ENCODE data around the gene BRSK1. TPM values are rescaled to one million over a fixed set of nuclear protein-coding genes. Genes with fewer than 3 reads are reported as not detected.

Gene BRSK1
- total RNA-seq, 4 donors from 2014 or later = 0.68 to 2.3 (median 1.6) TPM

DNA sequence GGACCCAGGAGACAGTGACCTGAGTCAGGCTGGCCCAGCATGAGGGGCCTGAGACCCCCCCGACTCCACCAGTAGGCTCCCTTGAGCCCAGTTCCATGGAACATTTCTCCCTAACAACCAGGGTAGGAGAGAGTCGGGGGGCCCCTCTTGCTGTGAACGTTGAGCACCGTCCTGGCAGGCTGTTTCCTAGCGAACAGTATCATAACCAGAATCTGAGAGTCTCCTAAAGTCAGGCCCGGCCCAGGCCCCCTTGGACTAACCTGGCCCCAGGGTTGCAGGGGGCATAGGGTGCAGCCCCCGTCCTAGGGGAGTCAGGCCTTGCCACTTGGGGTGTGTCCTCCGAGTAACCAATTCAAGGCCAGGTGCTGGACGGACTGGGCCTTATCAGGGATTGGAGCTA lies 27.6 kb downstream of the BRSK1 start:
- H3K4me3 ChIP-seq = no peak overlapping the region
- no peaks in the 10 kb centered on the region for H3K27me3 ChIP-seq
- H3K4me1 ChIP-seq = no peaks in the 10 kb centered on the region
- no peak overlapping the region for H3K27ac ChIP-seq
- no peaks in the 10 kb centered on the region for H3K9me3 ChIP-seq
- DNase-seq (ENCODE audit: low spot score in 2 of 2) = no peak
- H3K36me3 ChIP-seq = no peaks in the 10 kb centered on the region
- 88% methylated on average over 3 of the region's 9 CpGs for WGBS
- TF ChIP-seq, protein P1, sequence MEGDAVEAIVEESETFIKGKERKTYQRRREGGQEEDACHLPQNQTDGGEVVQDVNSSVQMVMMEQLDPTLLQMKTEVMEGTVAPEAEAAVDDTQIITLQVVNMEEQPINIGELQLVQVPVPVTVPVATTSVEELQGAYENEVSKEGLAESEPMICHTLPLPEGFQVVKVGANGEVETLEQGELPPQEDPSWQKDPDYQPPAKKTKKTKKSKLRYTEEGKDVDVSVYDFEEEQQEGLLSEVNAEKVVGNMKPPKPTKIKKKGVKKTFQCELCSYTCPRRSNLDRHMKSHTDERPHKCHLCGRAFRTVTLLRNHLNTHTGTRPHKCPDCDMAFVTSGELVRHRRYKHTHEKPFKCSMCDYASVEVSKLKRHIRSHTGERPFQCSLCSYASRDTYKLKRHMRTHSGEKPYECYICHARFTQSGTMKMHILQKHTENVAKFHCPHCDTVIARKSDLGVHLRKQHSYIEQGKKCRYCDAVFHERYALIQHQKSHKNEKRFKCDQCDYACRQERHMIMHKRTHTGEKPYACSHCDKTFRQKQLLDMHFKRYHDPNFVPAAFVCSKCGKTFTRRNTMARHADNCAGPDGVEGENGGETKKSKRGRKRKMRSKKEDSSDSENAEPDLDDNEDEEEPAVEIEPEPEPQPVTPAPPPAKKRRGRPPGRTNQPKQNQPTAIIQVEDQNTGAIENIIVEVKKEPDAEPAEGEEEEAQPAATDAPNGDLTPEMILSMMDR (IDR thresholded peaks at IDR 0.05) = no peak
- no peak for TF ChIP-seq EP300 (IDR thresholded peaks at IDR 0.05)
- no peak for TF ChIP-seq POLR2AphosphoS5 (IDR thresholded peaks at IDR 0.05)
- no peak for TF ChIP-seq POLR2A (IDR thresholded peaks at IDR 0.05)

- Histone ChIP-seq H3K27ac (no peak overlapping the region), H3K27me3 (no peaks in the 10 kb centered on the region), H3K4me1 (no peaks in the 10 kb centered on the region), H3K4me3 (no peak overlapping the region), H3K36me3 (no peaks in the 10 kb centered on the region), H3K9me3 (no peaks in the 10 kb centered on the region)
- TF ChIP-seq, protein P1 (IDR thresholded peaks at IDR 0.05) = no peak
- no peak for TF ChIP-seq POLR2AphosphoS5 (IDR thresholded peaks at IDR 0.05)
- no peak for TF ChIP-seq POLR2A (IDR thresholded peaks at IDR 0.05)
- TF ChIP-seq EP300 (IDR thresholded peaks at IDR 0.05) = no peak
- 82% methylated on average over 9 of the region's 18 CpGs for WGBS
- DNase-seq (ENCODE audit: low spot score in 2 of 2) = no peak
Observed at GRCh38 chr19:55311797-55312196, 28.0 kb downstream of the BRSK1 start.

GRCh38 chr19:55312621-55313512 lies 29.1 kb downstream of the BRSK1 start:
- DNase-seq (ENCODE audit: low spot score in 2 of 2) = no peak
- Histone ChIP-seq H3K27me3 (no peaks in the 10 kb centered on the region), H3K4me1 (no peaks in the 10 kb centered on the region), H3K9me3 (no peaks in the 10 kb centered on the region), H3K27ac (no peak overlapping the region), H3K36me3 (no peaks in the 10 kb centered on the region), H3K4me3 (no peak overlapping the region)
- WGBS = 90% methylated on average over 42 of the region's 47 CpGs
- TF ChIP-seq EP300 (IDR thresholded peaks at IDR 0.05) (no peak), POLR2A (IDR thresholded peaks at IDR 0.05) (no peak), POLR2AphosphoS5 (IDR thresholded peaks at IDR 0.05) (no peak)
- TF ChIP-seq, protein P1 (IDR thresholded peaks at IDR 0.05) = no peak

DNA sequence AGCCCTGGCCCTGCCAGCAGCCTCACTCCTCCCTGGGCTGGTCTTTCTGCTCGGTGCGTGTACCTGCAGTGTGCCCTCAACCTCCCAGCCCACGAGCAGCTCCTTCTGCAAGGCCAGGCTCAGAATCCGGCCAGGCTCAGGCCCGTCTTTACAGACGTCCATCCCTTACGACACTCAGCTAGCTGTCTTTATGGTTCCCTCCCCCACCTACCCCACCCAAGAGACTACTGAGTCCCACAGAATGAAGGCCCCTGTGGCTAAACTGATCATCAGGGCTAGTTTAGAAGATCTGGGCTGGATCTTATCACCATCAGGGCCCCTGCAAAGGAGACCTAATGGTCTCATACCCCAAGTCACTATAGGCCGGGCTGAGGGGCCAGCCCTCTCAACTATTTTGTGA lies 30.6 kb downstream of the BRSK1 start:
- Histone ChIP-seq H3K36me3 (no peaks in the 10 kb centered on the region), H3K9me3 (no peaks in the 10 kb centered on the region), H3K4me3 (no peak overlapping the region), H3K27ac (no peak overlapping the region), H3K27me3 (no peaks in the 10 kb centered on the region), H3K4me1 (no peaks in the 10 kb centered on the region)
- DNase-seq (ENCODE audit: low spot score in 2 of 2) = no peak
- TF ChIP-seq, protein P1 (IDR thresholded peaks at IDR 0.05) = no peak
- no peak for TF ChIP-seq POLR2A (IDR thresholded peaks at IDR 0.05)
- no peak for TF ChIP-seq EP300 (IDR thresholded peaks at IDR 0.05)
- TF ChIP-seq POLR2AphosphoS5 (IDR thresholded peaks at IDR 0.05) = no peak
- WGBS = 88% methylated on average over 5 of the region's 8 CpGs

DNA sequence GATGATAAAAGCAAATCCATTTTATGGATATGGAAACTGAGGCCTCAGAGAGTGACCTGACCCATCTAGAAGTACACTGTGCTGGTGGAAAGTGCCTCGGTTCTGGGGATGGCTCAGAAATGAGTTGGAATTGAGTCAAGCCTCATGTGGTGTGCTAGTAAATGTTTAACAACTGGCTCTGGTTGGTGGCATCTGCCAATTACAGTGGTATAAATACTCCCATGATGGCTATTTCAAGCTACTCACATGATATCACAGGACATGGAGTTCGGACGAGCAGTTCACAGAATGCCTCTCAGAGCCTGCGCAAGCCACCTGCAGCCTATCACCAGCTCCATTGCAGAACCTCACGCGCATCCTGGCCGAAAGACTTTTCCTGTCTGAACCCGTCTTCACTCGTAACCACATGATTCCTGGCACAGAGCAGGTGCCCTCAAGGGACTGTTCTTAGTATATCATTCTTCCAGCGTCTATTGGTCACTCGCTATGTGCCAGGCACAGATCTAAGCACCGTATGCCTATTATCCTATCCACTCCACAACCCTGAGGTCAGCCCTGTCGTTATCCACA lies 32.2 kb downstream of the BRSK1 start:
- Histone ChIP-seq H3K4me3 (no peak overlapping the region), H3K36me3 (no peaks in the 10 kb centered on the region), H3K9me3 (no peaks in the 10 kb centered on the region), H3K4me1 (no peaks in the 10 kb centered on the region), H3K27me3 (peaks cover 12% of the 10 kb centered on the region), H3K27ac (no peak overlapping the region)
- TF ChIP-seq EP300 (IDR thresholded peaks at IDR 0.05) = no peak
- no peak for TF ChIP-seq POLR2A (IDR thresholded peaks at IDR 0.05)
- TF ChIP-seq, protein P1 (IDR thresholded peaks at IDR 0.05) = no peak
- TF ChIP-seq POLR2AphosphoS5 (IDR thresholded peaks at IDR 0.05) = no peak
- 65% methylated on average over 13 of the region's 13 CpGs for WGBS
- DNase-seq (ENCODE audit: low spot score in 2 of 2) = no peak
